A673 (cell line): ENCODE results near the gene NACA2.
"Not testable (repeated sequence)": the region's sequence is repeated elsewhere in the genome, so short reads cannot be mapped to it uniquely, and the experiment has no call there.

Experiments
- CTCF ChIP-seq: fragments of 300-800, 200-600 bp; sonication (generic); conservative IDR thresholded peaks from 2 replicates; pipeline ENCODE4 v1.5.1; 2017; ENCODE audit warnings: low read depth, mild to moderate bottlenecking, antibody characterized with exemption, low read length, moderate library complexity, mixed read lengths
- EZH2 ChIP-seq: fragments of 200-600 bp; sonication (generic); IDR thresholded peaks from 2 replicates; pipeline ENCODE4 v1.6.1; 2017; ENCODE audit warnings: borderline replicate concordance, low read depth, mild to moderate bottlenecking, mixed read lengths, antibody characterized with exemption, low read length; ENCODE audit not compliant: poor library complexity, severe bottlenecking

- TF ChIP-seq CTCF, EZH2: not testable (repeated sequence)
Observed at GRCh38 chr17:61628158-61628557, 37.1 kb upstream of the NACA2 start.
